LNCaP clone FGC (cell line): ENCODE measurements around the gene VSTM2L.

Source experiments
- DNase-seq: peaks from one replicate; pipeline ENCODE4 v3.0.0-alpha.2; 2011; ENCODE audit warnings: low read depth
- H3K4me3 ChIP-seq: 2 replicates; pipeline ENCODE4 v1.5.1; 2011; ENCODE audit warnings: mild to moderate bottlenecking, low read depth, low read length, control low read depth
- TF ChIP-seq, protein P1 (sequence below): IDR thresholded peaks from 2 replicates; pipeline ENCODE4 v1.5.1; 2012; ENCODE audit warnings: mild to moderate bottlenecking; ENCODE audit not compliant: control insufficient read depth, insufficient read depth; ENCODE audit errors: extremely low read depth

Gene VSTM2L

DNA sequence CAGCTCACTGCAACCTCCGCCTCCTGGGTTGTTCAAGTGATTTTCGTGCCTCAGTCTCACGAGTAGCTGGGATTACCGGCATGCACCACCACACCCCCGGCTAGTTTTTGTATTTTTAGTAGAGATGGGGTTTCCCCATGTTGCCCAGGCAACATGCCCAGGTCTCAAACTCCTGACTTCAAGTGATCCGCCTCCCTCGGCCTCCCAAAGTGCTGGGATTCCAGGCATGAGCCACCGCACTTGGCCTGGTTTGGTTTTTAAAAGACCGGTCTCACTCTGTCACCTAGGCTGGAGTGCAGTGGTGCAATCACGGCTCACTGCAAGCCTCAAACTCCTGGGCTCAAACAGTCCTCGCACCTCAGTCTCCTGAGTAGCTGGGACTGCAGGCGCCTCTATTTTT lies 40.1 kb downstream of the VSTM2L start:
- H3K4me3 ChIP-seq = no peak overlapping the region
- TF ChIP-seq, protein P1, sequence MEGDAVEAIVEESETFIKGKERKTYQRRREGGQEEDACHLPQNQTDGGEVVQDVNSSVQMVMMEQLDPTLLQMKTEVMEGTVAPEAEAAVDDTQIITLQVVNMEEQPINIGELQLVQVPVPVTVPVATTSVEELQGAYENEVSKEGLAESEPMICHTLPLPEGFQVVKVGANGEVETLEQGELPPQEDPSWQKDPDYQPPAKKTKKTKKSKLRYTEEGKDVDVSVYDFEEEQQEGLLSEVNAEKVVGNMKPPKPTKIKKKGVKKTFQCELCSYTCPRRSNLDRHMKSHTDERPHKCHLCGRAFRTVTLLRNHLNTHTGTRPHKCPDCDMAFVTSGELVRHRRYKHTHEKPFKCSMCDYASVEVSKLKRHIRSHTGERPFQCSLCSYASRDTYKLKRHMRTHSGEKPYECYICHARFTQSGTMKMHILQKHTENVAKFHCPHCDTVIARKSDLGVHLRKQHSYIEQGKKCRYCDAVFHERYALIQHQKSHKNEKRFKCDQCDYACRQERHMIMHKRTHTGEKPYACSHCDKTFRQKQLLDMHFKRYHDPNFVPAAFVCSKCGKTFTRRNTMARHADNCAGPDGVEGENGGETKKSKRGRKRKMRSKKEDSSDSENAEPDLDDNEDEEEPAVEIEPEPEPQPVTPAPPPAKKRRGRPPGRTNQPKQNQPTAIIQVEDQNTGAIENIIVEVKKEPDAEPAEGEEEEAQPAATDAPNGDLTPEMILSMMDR = no peak
- no peak for DNase-seq

DNA sequence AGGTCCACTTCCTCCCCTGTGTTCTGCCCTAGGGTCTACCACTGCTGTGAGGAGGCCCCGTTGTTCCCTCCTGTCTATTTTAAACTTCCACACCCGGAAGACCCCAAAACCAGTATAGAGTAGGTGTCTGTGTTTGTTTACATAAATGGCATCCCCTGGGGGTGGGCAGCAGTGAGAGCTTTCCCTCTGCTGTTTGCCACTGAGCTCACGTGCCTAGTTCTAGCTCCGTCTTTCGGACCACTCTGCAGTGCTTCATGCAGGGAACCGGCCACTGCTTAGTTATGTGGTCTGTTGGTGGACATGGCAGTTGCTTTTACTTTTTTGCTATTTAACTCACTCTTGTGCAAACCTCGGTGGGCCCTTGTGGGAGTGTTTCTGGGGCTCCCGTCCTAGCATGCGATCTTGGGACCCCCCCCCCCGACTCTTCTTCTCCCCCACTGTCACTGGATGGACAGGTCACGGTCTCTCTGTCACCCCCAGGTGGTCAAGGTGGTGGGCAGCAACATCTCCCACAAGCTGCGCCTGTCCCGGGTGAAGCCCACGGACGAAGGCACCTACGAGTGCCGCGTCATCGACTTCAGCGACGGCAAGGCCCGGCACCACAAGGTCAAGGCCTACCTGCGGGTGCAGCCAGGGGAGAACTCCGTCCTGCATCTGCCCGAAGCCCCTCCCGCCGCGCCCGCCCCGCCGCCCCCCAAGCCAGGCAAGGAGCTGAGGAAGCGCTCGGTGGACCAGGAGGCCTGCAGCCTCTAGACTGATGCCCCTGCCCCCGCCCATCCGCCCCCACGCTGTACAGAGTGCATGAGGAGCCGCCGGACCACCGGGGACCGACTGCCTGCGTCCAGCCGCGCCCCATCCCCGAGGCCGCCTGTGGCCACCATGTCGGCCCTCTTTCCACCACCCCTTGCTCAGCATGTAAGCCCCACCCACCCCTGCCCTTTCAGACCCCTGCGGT lies 40.9 kb downstream of the VSTM2L start:
- no peak overlapping the region for H3K4me3 ChIP-seq
- DNase-seq = no peak
- TF ChIP-seq, protein P1 = no peak

DNA sequence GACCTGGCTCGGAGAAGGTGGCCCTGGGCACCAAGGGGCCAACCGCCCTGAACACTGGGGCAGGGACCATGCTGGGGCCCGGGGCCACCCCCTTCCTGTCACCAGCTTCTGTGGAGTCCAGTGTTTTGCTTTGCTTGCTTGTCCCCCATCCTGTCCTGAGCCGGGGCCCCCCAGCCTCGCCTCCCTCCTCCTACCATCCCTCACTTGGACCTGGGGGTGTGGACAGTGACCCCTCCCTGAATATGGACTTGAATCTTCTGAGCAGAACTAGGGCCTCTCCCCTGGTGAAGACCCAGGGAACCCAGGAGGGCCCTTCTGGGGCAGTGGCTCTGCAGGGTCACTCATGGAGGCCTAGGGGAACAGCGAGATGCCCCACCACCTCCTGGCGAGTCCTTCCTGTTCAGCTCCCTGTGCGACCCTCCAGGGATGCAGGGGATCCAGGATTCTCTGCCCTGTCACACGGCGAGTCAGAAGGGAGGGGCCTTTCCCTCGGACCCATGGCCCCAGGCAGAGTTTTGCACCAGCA lies 41.6 kb downstream of the VSTM2L start:
- TF ChIP-seq, protein P1 = no peak
- no peak for DNase-seq
- H3K4me3 ChIP-seq = no peak overlapping the region

DNA sequence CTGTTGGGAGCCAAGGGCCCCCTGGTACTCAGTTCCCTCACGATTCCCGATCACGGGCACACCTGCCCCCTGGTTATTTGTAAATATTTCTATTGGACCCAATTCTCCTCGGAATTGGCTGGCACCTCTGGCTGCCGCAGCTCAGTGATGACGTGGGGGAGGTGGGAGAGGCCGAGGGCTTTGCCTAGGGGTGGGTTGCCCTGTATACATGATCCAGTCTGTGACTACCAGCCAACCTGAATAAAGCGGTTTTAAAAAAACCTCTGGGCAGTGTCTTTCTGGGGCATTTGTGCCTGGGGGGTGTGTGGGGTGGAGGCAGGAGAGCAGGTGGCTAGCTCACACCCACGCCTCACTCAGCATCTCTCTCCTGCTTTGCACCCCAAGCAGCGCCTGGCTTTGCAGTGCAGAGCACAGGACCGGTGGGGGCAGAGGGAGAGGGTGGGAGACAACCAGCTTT lies 42.2 kb downstream of the VSTM2L start:
- peak overlapping the region; percentile 23 for H3K4me3 ChIP-seq
- TF ChIP-seq, protein P1 = no peak
- no peak for DNase-seq

DNA sequence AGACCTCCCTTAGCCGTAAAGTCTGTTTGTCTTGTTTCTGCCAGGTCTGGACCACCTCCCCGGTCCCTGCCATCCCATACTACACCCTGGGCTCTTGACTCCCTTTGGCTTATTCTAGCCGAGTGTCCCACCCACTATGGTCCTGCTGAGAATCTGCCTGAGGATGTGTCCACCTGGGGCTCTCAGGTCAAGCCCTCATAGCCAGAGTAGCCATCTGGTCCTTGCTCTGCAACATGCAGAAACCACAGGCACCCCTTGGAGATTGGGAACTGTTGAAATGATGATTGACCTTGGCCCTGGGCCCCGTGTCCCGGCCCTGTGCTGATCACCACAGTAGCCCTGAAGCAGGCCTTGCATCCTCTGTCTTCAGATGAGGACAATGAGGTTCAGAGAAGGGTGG lies 44.0 kb downstream of the VSTM2L start:
- no peak for DNase-seq
- TF ChIP-seq, protein P1 = no peak
- no peak overlapping the region for H3K4me3 ChIP-seq

DNA sequence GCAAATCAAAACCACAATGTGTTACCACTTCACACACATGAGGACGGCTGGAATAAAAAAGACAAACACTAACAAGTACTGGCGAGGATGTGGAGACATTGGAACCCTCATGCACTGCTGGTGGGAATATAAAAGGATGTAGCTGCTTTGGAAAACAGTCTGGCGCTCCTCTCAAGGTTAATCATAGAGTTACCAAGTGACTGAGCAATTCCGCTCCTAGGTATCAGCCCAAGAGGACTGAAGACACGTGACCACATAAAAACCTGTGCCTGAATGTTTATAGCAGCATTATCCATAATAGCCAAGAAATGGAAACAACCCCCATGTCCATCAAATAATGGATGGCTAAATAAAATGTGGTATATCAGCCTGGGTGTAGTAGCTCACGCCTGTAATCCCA lies 45.0 kb downstream of the VSTM2L start:
- TF ChIP-seq, protein P1 = no peak
- no peak overlapping the region for H3K4me3 ChIP-seq
- no peak for DNase-seq
